HepG2 (cell line): Measurements from ENCODE around the gene DRC3. TPM values are rescaled to one million over a fixed set of nuclear protein-coding genes. Genes with fewer than 3 reads are reported as not detected.

Experiments
- ATAC-seq: fragments of 200-7000 bp; cut with Tn5 transposase; 3 replicates; pipeline ENCODE4 v1.9.1; 2020; ENCODE audit warnings: mild to moderate bottlenecking, moderate library complexity
- BruUV-seq: library from RNA; stranded (reverse); fragments of 400-500 nt; replicated peaks from 2 replicates; lab custom pipeline; 2021; lab: Mats Ljungman, UMichigan
- CTCF ChIA-PET: fragments of 300-600 bp; formaldehyde crosslinking; extraction: SDS; loops from one replicate; lab custom pipeline; 2021; ENCODE audit warnings: low total read pairs, inconsistent platforms, low intra/inter-chr PET ratio; lab: Yijun Ruan, JAX
- POLR2A ChIA-PET: fragments of 350-600 bp; sonication (Branson Sonifier 250); formaldehyde crosslinking; loops from one replicate; lab custom pipeline; 2020; ENCODE audit warnings: antibody characterized with exemption, inconsistent platforms; lab: Yijun Ruan, JAX
- DNase-seq: peaks from one replicate; pipeline ENCODE4 v3.0.0-alpha.2; 2015; ENCODE audit warnings: low spot score
- FAIRE-seq: peaks from 3 replicates; lab custom pipeline; 2011; peaks lifted over from hg19 to GRCh38; lab: Jason Lieb, UNC
- H2AFZ ChIP-seq: one replicate; pipeline ENCODE4 v1.6.1; 2011; ENCODE audit warnings: low read length, inconsistent platforms
- H3K27ac ChIP-seq: fragments of 300-600 bp; 3 replicates; pipeline ENCODE4 v1.8.0; 2011; ENCODE audit warnings: mixed run types, mild to moderate bottlenecking, mixed read lengths, low read length, inconsistent platforms; ENCODE audit not compliant: insufficient read depth; ENCODE audit errors: extremely low read length
- H3K27me3 ChIP-seq, 2 experiments: fragments of 200-600 bp in 1 of 2; 2 replicates in 1 of 2; 3 replicates in 1 of 2; pipeline versions ENCODE4 v1.6.0 to v1.8.0; 2011; ENCODE audit warnings: low read length in 2 of 2, mild to moderate bottlenecking in 2 of 2, moderate library complexity in 2 of 2, inconsistent platforms in 1 of 2; ENCODE audit not compliant: insufficient read depth in 2 of 2, control insufficient read depth in 1 of 2
- H3K36me3 ChIP-seq, 2 experiments: fragments of 200-600 bp in 1 of 2; replicated peaks in 1 of 2; 2 replicates in 1 of 2; 3 replicates in 1 of 2; pipeline versions ENCODE4 v1.5.1 to v1.8.0; 2011; ENCODE audit warnings: low read length in 2 of 2, inconsistent platforms in 1 of 2; ENCODE audit not compliant: insufficient read depth in 2 of 2, control insufficient read depth in 1 of 2
- H3K4me1 ChIP-seq: 2 replicates; pipeline ENCODE4 v1.5.1; 2012; ENCODE audit warnings: low read length, inconsistent platforms; ENCODE audit not compliant: insufficient read depth
- H3K4me2 ChIP-seq: 2 replicates; pipeline ENCODE4 v1.6.0; 2011; ENCODE audit warnings: low read depth, low read length, inconsistent platforms
- H3K4me3 ChIP-seq, 3 experiments: fragments of 200-600 bp in 1 of 3; sonication (generic), shearing (Covaris generic) in 1 of 3; replicated peaks in 1 of 3; 2 replicates each; pipeline ENCODE4 v1.5.1; 2011 to 2016; ENCODE audit warnings: low read length in 3 of 3, inconsistent platforms in 2 of 3, low read depth in 2 of 3, mild to moderate bottlenecking in 2 of 3, control low read depth in 1 of 3, mixed read lengths in 1 of 3; ENCODE audit not compliant: insufficient read depth in 1 of 3
- H3K79me2 ChIP-seq: one replicate; pipeline ENCODE4 v1.6.1; 2011; ENCODE audit warnings: low read length, inconsistent platforms; ENCODE audit not compliant: insufficient read depth
- H3K9ac ChIP-seq: 2 replicates; pipeline ENCODE4 v1.6.0; 2011; ENCODE audit warnings: mild to moderate bottlenecking, low read depth, low read length, inconsistent platforms; ENCODE audit not compliant: insufficient read depth
- H3K9me3 ChIP-seq: 2 replicates; pipeline ENCODE4 v1.5.1; 2012; ENCODE audit warnings: mild to moderate bottlenecking, low read length
- H4K20me1 ChIP-seq: 2 replicates; pipeline ENCODE4 v1.6.0; 2011; ENCODE audit warnings: inconsistent platforms, mild to moderate bottlenecking, low read length, moderate library complexity; ENCODE audit not compliant: insufficient read depth
- AGO2 ChIP-seq: fragments of 200-400 bp; formaldehyde crosslinking; optimal IDR thresholded peaks from 2 replicates; pipeline ENCODE3; 2017; ENCODE audit warnings: mild to moderate bottlenecking, low read depth, low read length, moderate library complexity
- HNF4A ChIP-seq: sonication (generic); formaldehyde crosslinking; IDR thresholded peaks from 2 replicates; pipeline ENCODE4 v1.4.0; 2020; ENCODE audit warnings: missing genetic modification reagents
- MATR3 ChIP-seq: sonication (generic); formaldehyde crosslinking; IDR thresholded peaks from 2 replicates; pipeline ENCODE4 v1.4.0; 2020; ENCODE audit warnings: missing genetic modification reagents
- PPARG ChIP-seq: conservative IDR thresholded peaks from 2 replicates; pipeline ENCODE4 v1.6.1; 2016; ENCODE audit warnings: missing biosample characterization, missing genetic modification reagents
- SMARCE1 ChIP-seq: fragments of 450-650 bp; IDR thresholded peaks from 2 replicates; pipeline ENCODE4 v1.6.1; 2017; ENCODE audit warnings: borderline replicate concordance
- ZBTB7A ChIP-seq: sonication (generic); formaldehyde crosslinking; IDR thresholded peaks from 2 replicates; pipeline ENCODE4 v1.8.0; 2022; ENCODE audit warnings: mild to moderate bottlenecking, missing genetic modification reagents
- ZFP41 ChIP-seq: sonication (generic); formaldehyde crosslinking; IDR thresholded peaks from 2 replicates; pipeline ENCODE4 v1.4.0; 2020; ENCODE audit warnings: mild to moderate bottlenecking, missing genetic modification reagents, borderline replicate concordance
- ZNF205 ChIP-seq: IDR thresholded peaks from 2 replicates; pipeline ENCODE4 v1.6.1; 2018; ENCODE audit warnings: missing biosample characterization, missing genetic modification reagents
- WGBS: methylation state at CpG from one replicate; pipeline ENCODE4 v1.1.6; 2017; ENCODE audit warnings: low lambda C conversion rate; 5-methylcytosine and 5-hydroxymethylcytosine counted together
- in situ Hi-C: cut with HindIII; loops from 2 replicates; pipeline ENCODE4 v1.10.0; 2017; ENCODE audit warnings: low pct_unique_long_range_greater_than_20kb; ENCODE audit not compliant: extremely low pct_ligation_motif_present
- intact Hi-C: fragments of 100-400 bp; cut with micrococcal nuclease; formaldehyde crosslinking; loops from one replicate; pipeline ENCODE4 v1.10.0; 2022; ENCODE audit not compliant: unreplicated experiment
- polyA plus RNA-seq, 8 experiments: library from polyadenylated mRNA; depleted of rRNA in 3 of 8; stranded (reverse) in 7 of 8; unstranded in 1 of 8; fragments of >200 nt; fragmentation: Illumina TruSeq in 4 of 8; extraction: Trizol in 4 of 8; gene quantifications; 2 replicates each; pipeline versions ENCODE4 v1.2.1 to v1.2.3, GENCODE V29; 2011 to 2016; ENCODE audit warnings: low read depth in 4 of 8, missing spikeins in 1 of 8, mixed read lengths in 1 of 8; ENCODE audit not compliant: insufficient read depth in 1 of 8
- total RNA-seq, 5 experiments: library from RNA; depleted of rRNA; stranded (reverse); fragments of >200 nt; fragmentation: Illumina TruSeq; extraction: Trizol; gene quantifications; 2 replicates each; pipeline ENCODE4 v1.2.3, GENCODE V29; 2016; ENCODE audit warnings: low read depth in 1 of 5
- TF ChIP-seq, protein P1 (sequence below): sonication (generic); formaldehyde crosslinking; IDR thresholded peaks from 2 replicates; pipeline ENCODE4 v1.4.0; 2020; ENCODE audit warnings: missing genetic modification reagents
- TF ChIP-seq, protein P2 (sequence below): sonication (generic); formaldehyde crosslinking; IDR thresholded peaks from 2 replicates; pipeline ENCODE4 v1.5.0; 2020; ENCODE audit warnings: missing genetic modification reagents, mild to moderate bottlenecking, borderline replicate concordance
- TF ChIP-seq, protein P3 (sequence below): sonication (generic); formaldehyde crosslinking; IDR thresholded peaks from 2 replicates; pipeline ENCODE4 v1.4.0; 2020; ENCODE audit warnings: mild to moderate bottlenecking, low read depth, missing genetic modification reagents

The DRC3 gene
- total and polyA plus RNA-seq, 2 of the 13 experiments (the other 11 are each of a cell fraction or from before 2014, with no cell fraction given), result 0.53 to 0.87 TPM

DNA sequence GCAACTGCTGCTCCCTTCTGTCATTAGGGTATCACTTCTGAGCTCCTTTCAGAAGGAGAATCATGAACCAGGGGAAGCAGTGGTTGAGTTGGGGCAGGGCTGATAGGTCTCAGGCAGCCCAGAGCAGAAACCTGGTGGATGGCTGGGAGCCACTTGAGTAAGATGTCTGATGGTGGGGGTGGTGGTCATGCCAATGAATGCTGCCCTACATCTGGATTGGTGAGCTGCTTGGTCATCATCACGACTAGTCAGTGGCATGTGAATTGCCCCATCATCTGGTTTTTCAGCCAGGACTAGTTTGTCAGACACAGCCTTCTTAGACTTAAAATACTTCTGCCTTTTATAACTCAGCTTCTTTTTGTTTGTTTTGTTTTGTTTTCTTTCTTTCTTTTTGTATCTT is 69.1 kb downstream of the DRC3 start:
- FAIRE-seq (no peak), DNase-seq (no peak), ATAC-seq (no peak)
- H3K4me3 ChIP-seq, result no peak overlapping the region
- TF ChIP-seq HNF4A (CRISPR knock-in tag) (no peak), PPARG (CRISPR knock-in tag) (no peak), AGO2 (no peak), SMARCE1 (no peak), MATR3 (CRISPR knock-in tag) (no peak), ZBTB7A (CRISPR knock-in tag) (no peak), ZFP41 (CRISPR knock-in tag) (no peak), ZNF205 (CRISPR knock-in tag) (no peak)
- TF ChIP-seq, protein P1, sequence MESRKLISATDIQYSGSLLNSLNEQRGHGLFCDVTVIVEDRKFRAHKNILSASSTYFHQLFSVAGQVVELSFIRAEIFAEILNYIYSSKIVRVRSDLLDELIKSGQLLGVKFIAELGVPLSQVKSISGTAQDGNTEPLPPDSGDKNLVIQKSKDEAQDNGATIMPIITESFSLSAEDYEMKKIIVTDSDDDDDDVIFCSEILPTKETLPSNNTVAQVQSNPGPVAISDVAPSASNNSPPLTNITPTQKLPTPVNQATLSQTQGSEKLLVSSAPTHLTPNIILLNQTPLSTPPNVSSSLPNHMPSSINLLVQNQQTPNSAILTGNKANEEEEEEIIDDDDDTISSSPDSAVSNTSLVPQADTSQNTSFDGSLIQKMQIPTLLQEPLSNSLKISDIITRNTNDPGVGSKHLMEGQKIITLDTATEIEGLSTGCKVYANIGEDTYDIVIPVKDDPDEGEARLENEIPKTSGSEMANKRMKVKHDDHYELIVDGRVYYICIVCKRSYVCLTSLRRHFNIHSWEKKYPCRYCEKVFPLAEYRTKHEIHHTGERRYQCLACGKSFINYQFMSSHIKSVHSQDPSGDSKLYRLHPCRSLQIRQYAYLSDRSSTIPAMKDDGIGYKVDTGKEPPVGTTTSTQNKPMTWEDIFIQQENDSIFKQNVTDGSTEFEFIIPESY (CRISPR knock-in tag), result no peak
- TF ChIP-seq, protein P2, sequence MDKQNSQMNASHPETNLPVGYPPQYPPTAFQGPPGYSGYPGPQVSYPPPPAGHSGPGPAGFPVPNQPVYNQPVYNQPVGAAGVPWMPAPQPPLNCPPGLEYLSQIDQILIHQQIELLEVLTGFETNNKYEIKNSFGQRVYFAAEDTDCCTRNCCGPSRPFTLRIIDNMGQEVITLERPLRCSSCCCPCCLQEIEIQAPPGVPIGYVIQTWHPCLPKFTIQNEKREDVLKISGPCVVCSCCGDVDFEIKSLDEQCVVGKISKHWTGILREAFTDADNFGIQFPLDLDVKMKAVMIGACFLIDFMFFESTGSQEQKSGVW, result no peak
- TF ChIP-seq, protein P3, sequence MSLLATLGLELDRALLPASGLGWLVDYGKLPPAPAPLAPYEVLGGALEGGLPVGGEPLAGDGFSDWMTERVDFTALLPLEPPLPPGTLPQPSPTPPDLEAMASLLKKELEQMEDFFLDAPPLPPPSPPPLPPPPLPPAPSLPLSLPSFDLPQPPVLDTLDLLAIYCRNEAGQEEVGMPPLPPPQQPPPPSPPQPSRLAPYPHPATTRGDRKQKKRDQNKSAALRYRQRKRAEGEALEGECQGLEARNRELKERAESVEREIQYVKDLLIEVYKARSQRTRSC (CRISPR knock-in tag), result no peak
- no peaks in the 10 kb centered on the region; a peak in 1 of 5 replicates for H3K27me3 ChIP-seq
- H3K9me3 ChIP-seq, result no peaks in the 10 kb centered on the region
- intact Hi-C loops (no loop called here), in situ Hi-C loops (no loop called here)
- no peak overlapping the region for H3K27ac ChIP-seq
- peaks cover 21% of the 10 kb centered on the region for H3K79me2 ChIP-seq
- H2AFZ ChIP-seq, result no peak overlapping the region
- no peaks in the 10 kb centered on the region for H4K20me1 ChIP-seq
- H3K4me2 ChIP-seq, result no peak overlapping the region; the same call in 1 of the 2 replicates
- ChIA-PET POLR2A (no interaction called here), CTCF (no interaction called here)
- H3K9ac ChIP-seq, result peak overlapping the region; percentile 32; the same call in 1 of the 2 replicates
- H3K4me1 ChIP-seq, result peaks cover 47% of the 10 kb centered on the region
- BruUV-seq, result TSS peak; percentile 34
- peaks cover 3 to 7% of the 10 kb centered on the region in 2 experiments; a peak in 4 of 5 replicates for H3K36me3 ChIP-seq
- WGBS, result 83% methylated on average over 1 of the region's 1 CpG
